ENCODE results near the gene HIGD1B.

The HIGD1B gene

DNA sequence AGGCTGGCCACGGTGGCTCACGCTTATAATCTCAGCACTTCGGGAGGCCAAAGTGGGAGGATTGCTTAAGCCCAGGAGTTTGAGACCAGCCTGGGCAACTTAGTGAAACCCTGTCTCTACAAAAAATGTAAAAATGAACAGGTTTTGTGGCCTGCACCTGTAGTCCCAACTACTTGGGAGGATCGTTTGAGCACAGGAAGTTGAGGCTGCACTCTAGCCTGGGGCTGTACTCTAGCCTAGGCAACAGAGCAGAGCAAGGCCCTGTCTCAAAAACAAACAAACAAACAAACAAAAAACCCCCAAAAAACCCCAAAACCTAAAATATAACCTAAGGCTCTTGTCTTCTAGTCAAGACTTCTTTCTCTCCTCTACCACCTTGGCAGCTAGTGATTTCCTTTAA lies 7.4 kb upstream of the HIGD1B start:
- H2BK120ac ChIP-seq (ENCODE audit: insufficient read depth, low read length, poor library complexity) = no peak overlapping the region
- no peaks in the 10 kb centered on the region for H3K9me3 ChIP-seq (ENCODE audit: insufficient read depth, low read depth, low read length)
- peaks cover 0 to 4% of the 10 kb centered on the region in 2 experiments for H3K4me1 ChIP-seq (ENCODE audit: control insufficient read depth in 1 of 2, insufficient read depth in 2 of 2, low read length in 2 of 2)
- WGBS (ENCODE audit: extremely low coverage, insufficient coverage, insufficient read length) = no CpG with 5 or more reads among the region's 4 CpGs
- H4K8ac ChIP-seq (ENCODE audit: low read depth, low read length) = no peak overlapping the region
- no peak overlapping the region for H3K4me2 ChIP-seq (ENCODE audit: low read length)
- no peak overlapping the region for H3K9ac ChIP-seq (ENCODE audit: low read length)
- no peak overlapping the region for H2BK5ac ChIP-seq (ENCODE audit: low read depth, low read length, poor library complexity)
- H3K18ac ChIP-seq (ENCODE audit: low read length) = no peak overlapping the region
- H3K27me3 ChIP-seq (ENCODE audit: insufficient read depth, low read length) = no peaks in the 10 kb centered on the region
- no peak overlapping the region for H3K27ac ChIP-seq (ENCODE audit: low read depth, low read length)
- H3K79me2 ChIP-seq (ENCODE audit: control insufficient read depth, insufficient read depth, low read length, poor library complexity) = no peaks in the 10 kb centered on the region
- H3K23ac ChIP-seq (ENCODE audit: low read length) = no peak overlapping the region
- H4K12ac ChIP-seq (ENCODE audit: low read depth, low read length) = no peak overlapping the region
- H3K4ac ChIP-seq (ENCODE audit: low read depth, low read length) = no peak overlapping the region
- no peak overlapping the region for H2AFZ ChIP-seq (ENCODE audit: insufficient read depth, low read length, poor library complexity)
- no peak overlapping the region for H3K4me3 ChIP-seq (ENCODE audit: low read depth, low read length)
- no peaks in the 10 kb centered on the region for H3K79me1 ChIP-seq (ENCODE audit: low read length)
- DNase-seq = no peak
- H3K14ac ChIP-seq (ENCODE audit: low read length) = no peak overlapping the region
- no peak overlapping the region for H2BK12ac ChIP-seq (ENCODE audit: low read length)
- H4K91ac ChIP-seq (ENCODE audit: low read depth, low read length) = no peak overlapping the region
- no peak overlapping the region for H2AK5ac ChIP-seq (ENCODE audit: low read length)
- no peaks in the 10 kb centered on the region for H3K36me3 ChIP-seq (ENCODE audit: control insufficient read depth in 1 of 2, insufficient read depth in 2 of 2, low read length in 2 of 2)

DNA sequence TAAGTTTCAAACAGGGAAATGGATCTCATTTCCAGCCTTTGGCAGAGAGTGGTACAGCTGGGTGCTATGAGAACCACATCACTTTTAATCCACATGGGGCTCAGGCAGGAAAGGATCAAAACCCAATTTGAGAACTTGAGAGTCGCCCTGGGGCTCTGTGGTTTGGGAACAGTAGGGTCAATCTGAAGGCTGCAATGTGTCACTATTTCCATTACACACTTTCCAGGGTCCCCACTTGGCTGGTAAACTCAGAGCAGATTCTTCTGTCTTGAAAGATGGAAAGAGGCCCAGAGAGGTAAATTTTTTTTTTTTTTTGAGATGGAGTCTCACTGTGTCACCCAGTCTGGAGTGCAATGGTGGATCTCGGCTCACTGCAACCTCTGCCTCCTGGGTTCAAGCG lies 6.7 kb upstream of the HIGD1B start:
- Histone ChIP-seq H3K18ac (ENCODE audit: low read length) (no peak overlapping the region), H3K9me3 (ENCODE audit: insufficient read depth, low read depth, low read length) (no peaks in the 10 kb centered on the region), H4K12ac (ENCODE audit: low read depth, low read length) (no peak overlapping the region), H2BK5ac (ENCODE audit: low read depth, low read length, poor library complexity) (no peak overlapping the region), H3K14ac (ENCODE audit: low read length) (no peak overlapping the region), H3K4ac (ENCODE audit: low read depth, low read length) (no peak overlapping the region), H4K91ac (ENCODE audit: low read depth, low read length) (no peak overlapping the region), H3K4me3 (ENCODE audit: low read depth, low read length) (no peak overlapping the region), H3K4me2 (ENCODE audit: low read length) (no peak overlapping the region), H3K79me2 (ENCODE audit: control insufficient read depth, insufficient read depth, low read length, poor library complexity) (no peaks in the 10 kb centered on the region), H2BK12ac (ENCODE audit: low read length) (no peak overlapping the region), H3K36me3 (ENCODE audit: control insufficient read depth in 1 of 2, insufficient read depth in 2 of 2, low read length in 2 of 2) (no peaks in the 10 kb centered on the region), H4K8ac (ENCODE audit: low read depth, low read length) (no peak overlapping the region), H3K27me3 (ENCODE audit: insufficient read depth, low read length) (no peaks in the 10 kb centered on the region), H2AK5ac (ENCODE audit: low read length) (no peak overlapping the region), H2AFZ (ENCODE audit: insufficient read depth, low read length, poor library complexity) (no peak overlapping the region), H3K4me1 (ENCODE audit: control insufficient read depth in 1 of 2, insufficient read depth in 2 of 2, low read length in 2 of 2) (peaks cover 0 to 4% of the 10 kb centered on the region in 2 experiments), H3K23ac (ENCODE audit: low read length) (no peak overlapping the region), H2BK120ac (ENCODE audit: insufficient read depth, low read length, poor library complexity) (no peak overlapping the region), H3K27ac (ENCODE audit: low read depth, low read length) (no peak overlapping the region), H3K79me1 (ENCODE audit: low read length) (no peaks in the 10 kb centered on the region), H3K9ac (ENCODE audit: low read length) (no peak overlapping the region)
- no peak for DNase-seq
- WGBS (ENCODE audit: extremely low coverage, insufficient coverage, insufficient read length) = no CpG with 5 or more reads among the region's 3 CpGs

DNA sequence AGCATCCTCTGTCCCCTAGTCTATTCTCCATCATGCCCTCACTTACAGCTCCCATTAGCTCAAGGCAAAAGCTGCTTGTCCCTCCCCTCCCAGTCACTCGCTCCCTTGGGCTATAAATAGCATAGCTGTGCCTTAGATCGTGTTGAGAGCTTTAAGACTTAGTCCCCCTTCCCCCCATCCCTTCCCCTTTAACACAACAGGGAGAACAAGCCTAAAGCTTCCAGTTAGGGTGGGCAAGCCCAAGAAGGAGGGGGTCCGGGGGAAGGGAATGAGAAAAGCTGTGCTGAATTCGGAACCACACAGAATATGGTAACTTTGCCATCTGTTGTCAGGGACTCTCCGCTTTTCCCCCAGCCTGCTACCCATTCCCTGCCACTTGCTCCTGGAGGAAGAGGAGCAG lies 4.9 kb upstream of the HIGD1B start:
- peak overlapping the region; percentile 78 for H3K23ac ChIP-seq (ENCODE audit: low read length)
- no peaks in the 10 kb centered on the region for H3K79me1 ChIP-seq (ENCODE audit: low read length)
- peaks cover 0 to 4% of the 10 kb centered on the region in 2 experiments for H3K4me1 ChIP-seq (ENCODE audit: control insufficient read depth in 1 of 2, insufficient read depth in 2 of 2, low read length in 2 of 2)
- H4K8ac ChIP-seq (ENCODE audit: low read depth, low read length) = no peak overlapping the region
- no peak overlapping the region for H3K14ac ChIP-seq (ENCODE audit: low read length)
- peak overlapping the region; percentile 33 for H3K4me3 ChIP-seq (ENCODE audit: low read depth, low read length)
- no peak overlapping the region for H2AFZ ChIP-seq (ENCODE audit: insufficient read depth, low read length, poor library complexity)
- no peak overlapping the region for H3K4me2 ChIP-seq (ENCODE audit: low read length)
- no peak overlapping the region for H2BK5ac ChIP-seq (ENCODE audit: low read depth, low read length, poor library complexity)
- no peak overlapping the region for H3K18ac ChIP-seq (ENCODE audit: low read length)
- no peak overlapping the region for H2AK5ac ChIP-seq (ENCODE audit: low read length)
- no peak for DNase-seq
- no peaks in the 10 kb centered on the region for H3K36me3 ChIP-seq (ENCODE audit: control insufficient read depth in 1 of 2, insufficient read depth in 2 of 2, low read length in 2 of 2)
- no peaks in the 10 kb centered on the region for H3K79me2 ChIP-seq (ENCODE audit: control insufficient read depth, insufficient read depth, low read length, poor library complexity)
- no peak overlapping the region for H3K9ac ChIP-seq (ENCODE audit: low read length)
- H2BK120ac ChIP-seq (ENCODE audit: insufficient read depth, low read length, poor library complexity) = no peak overlapping the region
- no CpG with 5 or more reads among the region's 5 CpGs for WGBS (ENCODE audit: extremely low coverage, insufficient coverage, insufficient read length)
- no peaks in the 10 kb centered on the region for H3K9me3 ChIP-seq (ENCODE audit: insufficient read depth, low read depth, low read length)
- no peak overlapping the region for H4K91ac ChIP-seq (ENCODE audit: low read depth, low read length)
- H3K27ac ChIP-seq (ENCODE audit: low read depth, low read length) = no peak overlapping the region
- no peak overlapping the region for H4K12ac ChIP-seq (ENCODE audit: low read depth, low read length)
- no peaks in the 10 kb centered on the region for H3K27me3 ChIP-seq (ENCODE audit: insufficient read depth, low read length)
- no peak overlapping the region for H3K4ac ChIP-seq (ENCODE audit: low read depth, low read length)
- H2BK12ac ChIP-seq (ENCODE audit: low read length) = no peak overlapping the region

DNA sequence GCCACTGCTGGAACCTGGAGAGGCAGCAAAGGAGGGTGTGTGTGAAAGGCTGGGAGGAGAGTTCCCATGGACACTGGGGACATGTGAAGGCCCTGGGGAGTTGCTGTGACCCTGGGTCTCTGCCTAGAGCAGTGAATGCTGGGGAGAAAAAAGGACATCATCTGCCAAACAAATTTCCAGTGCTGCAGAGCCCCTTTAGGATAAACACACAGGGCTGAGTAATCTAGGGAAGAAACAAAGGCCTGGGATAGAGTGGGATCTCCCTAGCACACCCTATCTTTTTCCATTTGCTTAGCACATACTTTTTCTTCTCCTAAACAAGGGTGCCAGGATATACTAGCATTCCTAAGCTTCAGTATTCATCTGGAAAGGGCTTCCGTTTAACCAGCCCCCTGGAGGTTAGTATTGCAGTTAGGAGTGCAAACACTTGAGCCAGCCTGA lies 3.3 kb upstream of the HIGD1B start:
- Histone ChIP-seq H3K18ac (ENCODE audit: low read length) (no peak overlapping the region), H3K4me2 (ENCODE audit: low read length) (no peak overlapping the region), H2BK12ac (ENCODE audit: low read length) (no peak overlapping the region), H3K4ac (ENCODE audit: low read depth, low read length) (no peak overlapping the region), H2AK5ac (ENCODE audit: low read length) (no peak overlapping the region), H2BK120ac (ENCODE audit: insufficient read depth, low read length, poor library complexity) (no peak overlapping the region), H3K9ac (ENCODE audit: low read length) (no peak overlapping the region), H3K4me3 (ENCODE audit: low read depth, low read length) (no peak overlapping the region), H3K14ac (ENCODE audit: low read length) (no peak overlapping the region), H3K9me3 (ENCODE audit: insufficient read depth, low read depth, low read length) (no peaks in the 10 kb centered on the region), H3K4me1 (ENCODE audit: control insufficient read depth in 1 of 2, insufficient read depth in 2 of 2, low read length in 2 of 2) (peaks cover 0 to 4% of the 10 kb centered on the region in 2 experiments), H4K12ac (ENCODE audit: low read depth, low read length) (no peak overlapping the region), H3K36me3 (ENCODE audit: control insufficient read depth in 1 of 2, insufficient read depth in 2 of 2, low read length in 2 of 2) (peaks cover 3 to 4% of the 10 kb centered on the region in 2 experiments), H4K8ac (ENCODE audit: low read depth, low read length) (no peak overlapping the region), H2AFZ (ENCODE audit: insufficient read depth, low read length, poor library complexity) (no peak overlapping the region), H3K27me3 (ENCODE audit: insufficient read depth, low read length) (no peaks in the 10 kb centered on the region), H3K79me1 (ENCODE audit: low read length) (no peaks in the 10 kb centered on the region), H3K79me2 (ENCODE audit: control insufficient read depth, insufficient read depth, low read length, poor library complexity) (no peaks in the 10 kb centered on the region), H2BK5ac (ENCODE audit: low read depth, low read length, poor library complexity) (no peak overlapping the region), H3K23ac (ENCODE audit: low read length) (no peak overlapping the region), H3K27ac (ENCODE audit: low read depth, low read length) (no peak overlapping the region), H4K91ac (ENCODE audit: low read depth, low read length) (no peak overlapping the region)
- DNase-seq = no peak
- no CpG with 5 or more reads among the region's 1 CpG for WGBS (ENCODE audit: extremely low coverage, insufficient coverage, insufficient read length)

Measured in trophoblast cell (in vitro differentiated cells and primary cell).